Loucy (cell line): ENCODE results near the gene GTF2A1.

ENCODE experiments used
- H2AFZ ChIP-seq: fragments of 200-600 bp; sonication (generic); 2 replicates; pipeline ENCODE4 v1.6.0; 2016; ENCODE audit warnings: antibody characterized with exemption, mild to moderate bottlenecking, low read length, moderate library complexity
- H3F3A ChIP-seq: fragments of 200-600 bp; 2 replicates; pipeline ENCODE4 v1.6.0; 2016; ENCODE audit warnings: antibody characterized with exemption, low read depth, mild to moderate bottlenecking
- H3K27me3 ChIP-seq: fragments of 200-600 bp; sonication (generic); 2 replicates; pipeline ENCODE4 v1.6.1; 2014; ENCODE audit warnings: low read length, mild to moderate bottlenecking; ENCODE audit not compliant: insufficient read depth, poor library complexity, severe bottlenecking
- H3K36me3 ChIP-seq: fragments of 200-600 bp; sonication (generic); 2 replicates; pipeline ENCODE4 v1.6.1; 2016; ENCODE audit warnings: low read length; ENCODE audit not compliant: insufficient read depth
- H3K4me1 ChIP-seq: fragments of 200-600 bp; sonication (generic); 2 replicates; pipeline ENCODE4 v1.5.1; 2014; ENCODE audit warnings: low read length, mild to moderate bottlenecking; ENCODE audit not compliant: insufficient read depth, poor library complexity, severe bottlenecking
- H3K4me2 ChIP-seq: fragments of 200-600 bp; sonication (generic); 2 replicates; pipeline ENCODE4 v1.6.0; 2014; ENCODE audit warnings: antibody characterized with exemption, low read length, low read depth, mild to moderate bottlenecking; ENCODE audit not compliant: poor library complexity, severe bottlenecking
- H3K4me3 ChIP-seq: fragments of 200-600 bp; sonication (generic); 2 replicates; pipeline ENCODE4 v1.5.1; 2014; ENCODE audit warnings: low read length, mild to moderate bottlenecking, mixed read lengths; ENCODE audit not compliant: poor library complexity, severe bottlenecking
- H3K79me2 ChIP-seq: fragments of 200-600 bp; sonication (generic); 2 replicates; pipeline ENCODE4 v1.6.1; 2014; ENCODE audit warnings: low read length; ENCODE audit not compliant: insufficient read depth
- H3K9ac ChIP-seq: fragments of 200-600 bp; sonication (generic); 2 replicates; pipeline ENCODE4 v1.6.0; 2014; ENCODE audit warnings: mild to moderate bottlenecking, low read depth, low read length, moderate library complexity; ENCODE audit not compliant: poor library complexity, severe bottlenecking
- H3K9me2 ChIP-seq: fragments of 200-600 bp; sonication (generic); replicated peaks from 2 replicates; pipeline ENCODE4 v1.6.1; 2016; ENCODE audit warnings: low read depth, low read length, mixed read lengths
- H3K9me3 ChIP-seq: fragments of 200-600 bp; sonication (generic); 2 replicates; pipeline ENCODE4 v1.6.1; 2014; ENCODE audit warnings: mild to moderate bottlenecking, antibody characterized with exemption, low read length, low read depth; ENCODE audit not compliant: insufficient read depth
- H4K20me1 ChIP-seq: fragments of 200-600 bp; sonication (generic); 2 replicates; pipeline ENCODE4 v1.6.0; 2014; ENCODE audit warnings: antibody characterized with exemption, low read length, mild to moderate bottlenecking; ENCODE audit not compliant: insufficient read depth, poor library complexity, severe bottlenecking
- CTCF ChIP-seq: fragments of 200-600 bp; sonication (generic); conservative IDR thresholded peaks from 2 replicates; pipeline ENCODE4 v1.5.1; 2014; ENCODE audit warnings: mild to moderate bottlenecking, antibody characterized with exemption, low read length
- EZH2phosphoT487 ChIP-seq: fragments of 200-600 bp; IDR thresholded peaks from 2 replicates; pipeline ENCODE4 v1.6.1; 2018; ENCODE audit warnings: antibody characterized with exemption, mild to moderate bottlenecking, moderate library complexity, borderline replicate concordance

The GTF2A1 gene

GRCh38 chr14:81192594-81192993 is 28.2 kb downstream of the GTF2A1 start:
- no peaks in the 10 kb centered on the region for H3K9me2 ChIP-seq
- peaks cover 42% of the 10 kb centered on the region; the same call in 1 of the 2 replicates for H3K79me2 ChIP-seq
- peaks cover 17% of the 10 kb centered on the region for H3K4me1 ChIP-seq
- TF ChIP-seq EZH2phosphoT487 (no peak), CTCF (no peak)
- H3K9me3 ChIP-seq, result no peaks in the 10 kb centered on the region
- H3K27me3 ChIP-seq, result no peaks in the 10 kb centered on the region
- no peak overlapping the region for H2AFZ ChIP-seq
- H3F3A ChIP-seq, result no peaks in the 10 kb centered on the region; the same call in 1 of the 2 replicates
- H3K36me3 ChIP-seq, result peaks cover 85% of the 10 kb centered on the region
- H3K9ac ChIP-seq, result no peak overlapping the region
- H3K4me2 ChIP-seq, result no peak overlapping the region
- no peak overlapping the region for H3K4me3 ChIP-seq
- peaks cover 5% of the 10 kb centered on the region for H4K20me1 ChIP-seq

- H4K20me1 ChIP-seq, result peaks cover 5% of the 10 kb centered on the region
- H3K4me3 ChIP-seq, result no peak overlapping the region
- peaks cover 78% of the 10 kb centered on the region for H3K36me3 ChIP-seq
- TF ChIP-seq EZH2phosphoT487, result no peak
- TF ChIP-seq CTCF, result no peak
- no peak overlapping the region for H3K9ac ChIP-seq
- H3K4me1 ChIP-seq, result peaks cover 17% of the 10 kb centered on the region
- no peak overlapping the region for H3K4me2 ChIP-seq
- no peaks in the 10 kb centered on the region for H3K9me3 ChIP-seq
- peaks cover 51% of the 10 kb centered on the region for H3K79me2 ChIP-seq
- H3K9me2 ChIP-seq, result no peaks in the 10 kb centered on the region
- H3F3A ChIP-seq, result no peaks in the 10 kb centered on the region; the same call in 1 of the 2 replicates
- H3K27me3 ChIP-seq, result no peaks in the 10 kb centered on the region
- no peak overlapping the region for H2AFZ ChIP-seq
Measured at GRCh38 chr14:81187832-81188522, 32.8 kb downstream of the GTF2A1 start.

GRCh38 chr14:81179631-81180030 is 41.1 kb downstream of the GTF2A1 start:
- Histone ChIP-seq H2AFZ (no peak overlapping the region), H3K27me3 (no peaks in the 10 kb centered on the region), H4K20me1 (peaks cover 4% of the 10 kb centered on the region), H3K79me2 (peaks cover 11% of the 10 kb centered on the region; the same call in 1 of the 2 replicates), H3K9me3 (no peaks in the 10 kb centered on the region), H3K4me1 (peaks cover 9% of the 10 kb centered on the region), H3K4me3 (no peak overlapping the region), H3K9ac (no peak overlapping the region), H3K9me2 (no peaks in the 10 kb centered on the region), H3K4me2 (no peak overlapping the region), H3F3A (no peaks in the 10 kb centered on the region), H3K36me3 (peaks cover 42% of the 10 kb centered on the region)
- TF ChIP-seq EZH2phosphoT487, result no peak
- TF ChIP-seq CTCF, result no peak
